Right lobe of liver (tissue), 6 donors: ENCODE data around the gene CAP1. TPM values are rescaled to one million over a fixed set of nuclear protein-coding genes. Genes with fewer than 3 reads are reported as not detected.
A peak's percentile ranks its signal among the peaks of the same experiment; 100 is the strongest.
"Not testable (repeated sequence)": the region's sequence is repeated elsewhere in the genome, so short reads cannot be mapped to it uniquely, and the experiment has no call there.

Experiments used
- ATAC-seq, 4 donors: fragments of 200-7000 bp; cut with Tn5 transposase; one replicate each; pipeline ENCODE4 v1.9.1; 2020; ENCODE audit warnings: mild to moderate bottlenecking in 4 of 4, moderate library complexity in 4 of 4
- DNase-seq, 3 donors: peaks; one replicate each; pipeline ENCODE4 v3.0.0-alpha.2; 2020
- H3K27ac ChIP-seq, 3 donors: fragments of 200-600 bp; one replicate each; pipeline ENCODE4 v1.8.0; 2022
- H3K27me3 ChIP-seq, 2 donors: fragments of 200-600 bp; one replicate each; pipeline ENCODE4 v1.8.0; 2022
- H3K36me3 ChIP-seq, 4 donors: fragments of 200-600 bp; sonication (generic) in 1 of 4; one replicate each; pipeline versions ENCODE4 v1.5.1 to v1.8.0; 2017 to 2022; ENCODE audit warnings: control low read depth in 1 of 4
- H3K4me1 ChIP-seq, 4 donors: fragments of 200-600 bp; sonication (generic) in 1 of 4; one replicate each; pipeline versions ENCODE4 v1.5.1 to v1.8.0; 2017 to 2022; ENCODE audit warnings: control low read depth in 1 of 4
- H3K4me3 ChIP-seq, 3 donors: fragments of 200-600 bp; one replicate each; pipeline ENCODE4 v1.8.0; 2022
- H3K9me3 ChIP-seq, 4 donors: fragments of 200-600 bp; sonication (generic) in 1 of 4; one replicate each; pipeline versions ENCODE4 v1.5.1 to v1.8.0; 2017 to 2022; ENCODE audit warnings: control low read depth in 1 of 4
- POLR2A ChIP-seq: fragments of 450-650 bp; IDR thresholded peaks from one replicate; pipeline ENCODE4 v1.6.1; 2017; ENCODE audit warnings: antibody characterized with exemption, mild to moderate bottlenecking
- WGBS: methylation state at CpG from one replicate; pipeline ENCODE4 v1.1.6; 2018; ENCODE audit warnings: low coverage, low lambda C conversion rate; ENCODE audit not compliant: insufficient coverage; ENCODE audit errors: missing lambda C conversion rate; 5-methylcytosine and 5-hydroxymethylcytosine counted together
- intact Hi-C, 2 donors: fragments of 100-400 bp; cut with DNase I; formaldehyde crosslinking; loops; one replicate each; pipeline versions ENCODE4 v1.11.2 to v1.14.1; 2022
- total RNA-seq, 6 experiments: library from RNA; depleted of rRNA in 2 of 6; stranded (reverse); fragments of >200 nt in 2 of 6; fragmentation: NEBNext Ultra II Directional in 3 of 6; extraction: Animal tissue kit (Norgen Biotek cat#: 25700) in 3 of 6; gene quantifications; one replicate each; pipeline versions ENCODE4 v1.1.0 to v1.2.4, GENCODE V29; 2016 to 2023
- TF ChIP-seq, protein P1 (sequence below), 4 donors: fragments of 200-600 bp in 3 of 4; fragments of 450-650 bp in 1 of 4; IDR thresholded peaks; one replicate each; pipeline versions ENCODE4 v1.5.1 to v1.8.0; 2016 to 2022; ENCODE audit warnings: antibody characterized with exemption in 4 of 4, mild to moderate bottlenecking in 2 of 4
- donor health status: DM: no; HTN: yes; CAD: no.
- donor health status: DM: no; HTN: no; CAD: no.
- donor health status: DM: no; HTN: no; CAD: no.
- donor health status: DM: no; HTN: yes; CAD: no.
- donor health status: DM: no; HTN: yes; CAD: no.

Gene CAP1
- total RNA-seq, 6 experiments from 2014 or later = 93.1 to 152 (median 128) TPM

DNA sequence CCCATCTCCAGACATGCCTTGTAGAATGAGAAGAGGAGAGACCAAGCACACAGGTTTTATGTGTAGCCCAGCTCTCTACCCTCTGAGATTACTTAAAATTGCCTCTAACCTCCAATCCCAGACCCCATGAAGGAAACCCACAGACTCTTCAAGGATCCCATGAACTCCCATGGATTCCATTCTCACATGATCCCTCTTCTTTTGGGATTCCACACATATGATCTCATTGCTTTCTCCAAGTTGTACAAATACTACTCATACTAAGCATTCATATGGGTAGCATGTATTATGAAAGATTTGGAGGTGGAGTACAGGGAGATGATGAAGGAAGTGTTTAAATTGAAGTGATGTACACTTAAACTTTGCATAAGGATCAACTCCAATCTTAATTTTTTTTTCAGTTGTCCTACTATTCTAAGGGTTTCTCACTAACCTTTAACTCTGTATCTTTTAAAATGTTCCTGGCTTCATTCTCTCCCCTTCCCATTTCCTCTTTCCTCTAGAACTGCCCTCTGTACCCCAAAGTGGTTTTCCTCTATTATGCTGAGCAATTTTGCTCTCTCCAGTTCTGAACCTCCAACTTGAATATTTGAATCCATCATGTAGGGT lies 44.0 kb upstream of the CAP1 start:
- no peak for DNase-seq
- H3K4me1 ChIP-seq = no peaks in the 10 kb centered on the region
- H3K27ac ChIP-seq = no peak overlapping the region
- H3K9me3 ChIP-seq = no peaks in the 10 kb centered on the region
- H3K4me3 ChIP-seq = no peak overlapping the region
- intact Hi-C loops = no loop called here
- no peaks in the 10 kb centered on the region for H3K36me3 ChIP-seq
- no peaks in the 10 kb centered on the region for H3K27me3 ChIP-seq
- ATAC-seq = no peak
- no peak for TF ChIP-seq POLR2A
- TF ChIP-seq, protein P1, sequence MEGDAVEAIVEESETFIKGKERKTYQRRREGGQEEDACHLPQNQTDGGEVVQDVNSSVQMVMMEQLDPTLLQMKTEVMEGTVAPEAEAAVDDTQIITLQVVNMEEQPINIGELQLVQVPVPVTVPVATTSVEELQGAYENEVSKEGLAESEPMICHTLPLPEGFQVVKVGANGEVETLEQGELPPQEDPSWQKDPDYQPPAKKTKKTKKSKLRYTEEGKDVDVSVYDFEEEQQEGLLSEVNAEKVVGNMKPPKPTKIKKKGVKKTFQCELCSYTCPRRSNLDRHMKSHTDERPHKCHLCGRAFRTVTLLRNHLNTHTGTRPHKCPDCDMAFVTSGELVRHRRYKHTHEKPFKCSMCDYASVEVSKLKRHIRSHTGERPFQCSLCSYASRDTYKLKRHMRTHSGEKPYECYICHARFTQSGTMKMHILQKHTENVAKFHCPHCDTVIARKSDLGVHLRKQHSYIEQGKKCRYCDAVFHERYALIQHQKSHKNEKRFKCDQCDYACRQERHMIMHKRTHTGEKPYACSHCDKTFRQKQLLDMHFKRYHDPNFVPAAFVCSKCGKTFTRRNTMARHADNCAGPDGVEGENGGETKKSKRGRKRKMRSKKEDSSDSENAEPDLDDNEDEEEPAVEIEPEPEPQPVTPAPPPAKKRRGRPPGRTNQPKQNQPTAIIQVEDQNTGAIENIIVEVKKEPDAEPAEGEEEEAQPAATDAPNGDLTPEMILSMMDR (IDR thresholded peaks at IDR 0.05) = no peak

DNA sequence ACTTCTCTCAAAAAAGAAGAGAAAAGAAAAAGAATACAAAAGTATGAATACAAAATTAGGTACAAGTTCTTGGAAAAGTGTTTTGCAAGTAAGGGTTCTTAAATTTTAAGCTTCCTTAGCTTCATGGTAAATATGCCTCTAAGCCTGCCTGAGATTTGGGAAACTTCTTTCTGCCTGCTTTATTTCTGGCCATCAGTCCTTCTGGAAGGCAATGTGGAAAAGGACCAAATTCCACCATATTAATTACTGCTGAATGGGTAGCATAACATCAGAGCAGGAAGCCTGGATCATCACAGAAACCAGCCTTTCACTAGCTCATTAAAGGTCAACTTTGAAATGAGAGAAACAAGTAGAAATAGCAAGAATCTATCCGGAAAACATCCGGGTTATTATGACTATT lies 39.1 kb upstream of the CAP1 start:
- DNase-seq = no peak
- Histone ChIP-seq H3K9me3 (no peaks in the 10 kb centered on the region), H3K4me3 (no peak overlapping the region), H3K36me3 (no peaks in the 10 kb centered on the region), H3K27ac (no peak overlapping the region), H3K4me1 (no peaks in the 10 kb centered on the region), H3K27me3 (no peaks in the 10 kb centered on the region)
- no peak for ATAC-seq
- 67% methylated on average over 2 of the region's 2 CpGs for WGBS
- TF ChIP-seq, protein P1 (IDR thresholded peaks at IDR 0.05) = no peak
- TF ChIP-seq POLR2A = no peak
- intact Hi-C loops = no loop called here

DNA sequence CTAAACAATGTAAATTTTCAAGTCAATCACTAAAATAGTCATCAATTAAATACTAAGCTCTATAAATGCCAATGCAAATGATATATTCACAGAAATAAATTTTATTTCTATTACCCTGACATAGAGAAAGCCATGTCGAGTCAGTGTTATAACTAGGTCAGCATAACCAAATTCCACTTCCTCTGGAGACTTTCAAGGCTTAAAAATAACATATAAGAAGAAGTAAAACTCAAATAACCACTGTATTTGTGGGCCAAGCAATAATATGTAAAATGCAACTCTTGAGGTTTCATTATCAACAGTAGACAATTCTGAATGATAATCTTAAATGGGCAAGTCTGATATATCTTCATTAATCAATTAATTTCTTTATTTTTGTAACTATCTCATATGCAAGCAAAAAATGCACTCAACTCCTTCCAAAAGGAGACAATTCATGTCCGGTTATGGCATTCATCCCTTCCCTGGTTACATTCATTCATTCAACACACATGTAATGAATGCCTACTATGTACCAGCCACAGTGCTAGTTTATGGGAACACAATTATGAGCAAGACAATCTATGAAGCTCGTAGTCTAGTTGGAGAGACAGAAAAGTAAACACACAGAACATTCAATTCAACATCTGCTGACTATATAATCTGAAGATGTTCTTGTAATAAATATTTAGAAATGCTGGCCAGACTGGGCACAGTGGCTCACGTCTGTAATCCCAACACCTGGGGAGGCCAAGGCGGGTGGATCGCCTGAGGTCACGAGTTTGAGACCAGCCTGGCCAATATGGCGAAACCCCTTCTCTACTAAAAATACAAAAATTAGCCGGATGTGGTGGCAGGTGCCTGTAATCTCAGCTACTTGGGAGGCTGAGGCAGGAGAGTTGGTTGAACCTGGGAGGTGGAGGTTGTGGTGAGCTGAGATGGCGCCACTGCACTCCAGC lies 37.1 kb upstream of the CAP1 start:
- WGBS = 68% methylated on average over 9 of the region's 10 CpGs
- no peak for DNase-seq
- Histone ChIP-seq H3K4me1 (no peaks in the 10 kb centered on the region), H3K36me3 (no peaks in the 10 kb centered on the region), H3K4me3 (no peak overlapping the region), H3K27ac (no peak overlapping the region), H3K27me3 (no peaks in the 10 kb centered on the region), H3K9me3 (no peaks in the 10 kb centered on the region)
- peak in 1 of 4 donors; percentile 41 for ATAC-seq
- intact Hi-C loops = no loop called here
- TF ChIP-seq, protein P1 (IDR thresholded peaks at IDR 0.05) = no peak
- TF ChIP-seq POLR2A = no peak

DNA sequence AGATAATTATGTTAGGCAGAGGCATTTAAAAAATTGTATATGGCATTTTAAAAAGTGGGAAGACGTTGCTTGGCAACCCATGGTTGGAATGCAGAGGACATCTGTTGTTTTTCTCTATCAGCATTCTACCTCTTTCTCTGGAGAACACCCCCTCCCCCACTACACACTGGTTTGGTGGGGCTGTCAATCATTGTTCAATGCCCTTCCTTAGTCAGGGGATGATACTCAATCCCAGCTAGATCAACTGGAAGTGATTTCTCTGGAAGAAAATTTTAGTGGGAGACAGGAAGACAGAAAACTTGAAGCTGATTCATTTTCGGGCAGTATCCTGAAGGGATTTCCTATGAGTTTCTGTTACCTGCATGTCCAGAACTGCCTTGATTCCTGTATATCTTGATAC lies 35.7 kb upstream of the CAP1 start:
- DNase-seq (no peak), ATAC-seq (no peak)
- Histone ChIP-seq H3K27ac (no peak overlapping the region), H3K4me3 (no peak overlapping the region), H3K4me1 (no peaks in the 10 kb centered on the region), H3K27me3 (no peaks in the 10 kb centered on the region), H3K9me3 (no peaks in the 10 kb centered on the region), H3K36me3 (no peaks in the 10 kb centered on the region)
- no peak for TF ChIP-seq POLR2A
- TF ChIP-seq, protein P1 (IDR thresholded peaks at IDR 0.05) = no peak
- intact Hi-C loops = no loop called here
- WGBS = 63% methylated on average over 2 of the region's 2 CpGs

DNA sequence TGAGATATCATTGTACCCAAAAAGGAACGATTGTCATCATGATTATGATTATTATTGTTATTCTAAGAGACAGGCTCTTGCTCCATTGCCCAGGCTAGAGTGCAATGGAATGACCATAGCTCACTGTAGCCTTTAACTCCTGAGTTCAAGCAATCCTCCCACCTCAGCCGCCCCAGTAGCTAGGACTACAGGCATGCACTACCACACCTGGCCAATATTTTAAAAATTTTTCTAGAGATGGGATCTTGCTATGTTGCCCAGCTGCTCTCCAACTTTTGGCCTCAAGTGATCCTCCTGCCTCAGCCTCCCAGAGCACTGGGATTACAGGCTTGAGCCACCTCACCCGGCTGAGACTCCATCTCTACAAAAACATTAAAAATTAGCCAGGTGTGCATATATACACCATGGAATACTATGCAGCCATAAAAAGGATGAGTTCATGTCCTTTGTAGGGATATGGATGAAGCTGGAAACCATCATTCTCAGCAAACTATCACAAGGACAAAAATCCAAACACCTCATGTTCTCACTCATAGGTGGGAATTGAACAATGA lies 33.0 kb upstream of the CAP1 start:
- H3K36me3 ChIP-seq, H3K4me1 ChIP-seq, ATAC-seq, H3K9me3 ChIP-seq, H3K4me3 ChIP-seq, intact Hi-C loops, H3K27me3 ChIP-seq, DNase-seq, H3K27ac ChIP-seq: not testable (repeated sequence)
- WGBS = 57% methylated on average over 3 of the region's 3 CpGs
